H1 (cell line): ENCODE measurements around the gene PC.
"Not testable (repeated sequence)": the region's sequence is repeated elsewhere in the genome, so short reads cannot be mapped to it uniquely, and the experiment has no call there.

Experiments used
- BRCA1 ChIP-seq: IDR thresholded peaks from 2 replicates; pipeline ENCODE4 v1.6.1; 2012; ENCODE audit warnings: low read depth, low read length, improper control_type of control experiment
- CTCF ChIP-seq, 3 experiments: IDR thresholded peaks; 1 replicate in 2 of 3; 2 replicates in 1 of 3; pipeline versions ENCODE4 v1.5.1 to v1.6.1; 2011; ENCODE audit warnings: low read length in 3 of 3, mild to moderate bottlenecking in 3 of 3, inconsistent platforms in 2 of 3, low read depth in 1 of 3, moderate library complexity in 1 of 3; ENCODE audit not compliant: insufficient read depth in 1 of 3; ENCODE audit errors: control extremely low read depth in 1 of 3
- HDAC2 ChIP-seq, 2 experiments: fragments of 300-600 bp in 1 of 2; sonication (generic) in 1 of 2; IDR thresholded peaks; 2 replicates each; pipeline ENCODE4 v1.6.1; 2011 to 2012; ENCODE audit warnings: low read depth in 2 of 2, low read length in 2 of 2, mild to moderate bottlenecking in 2 of 2, moderate library complexity in 2 of 2, borderline replicate concordance in 1 of 2, inconsistent platforms in 1 of 2
- POLR2AphosphoS5 ChIP-seq: IDR thresholded peaks from 2 replicates; pipeline ENCODE4 v1.6.1; 2011; ENCODE audit warnings: low read depth, low read length
- YY1 ChIP-seq: IDR thresholded peaks from 2 replicates; pipeline ENCODE4 v1.6.1; 2011; ENCODE audit warnings: low read depth, mild to moderate bottlenecking, low read length

- TF ChIP-seq CTCF (IDR thresholded peaks at IDR 0.05; ENCODE audit: control extremely low read depth in 1 of 3, insufficient read depth in 1 of 3, low read depth in 1 of 3, low read length in 3 of 3); POLR2AphosphoS5; BRCA1; HDAC2 (IDR thresholded peaks at IDR 0.05; ENCODE audit: borderline replicate concordance in 1 of 2, low read depth in 2 of 2, low read length in 2 of 2); YY1: not testable (repeated sequence)
Measured at GRCh38 chr11:66961691-66962213, 3.6 kb upstream of the PC start.
